WERI-Rb-1 (cell line): ENCODE data around the gene CEP76.

Experiments
- DNase-seq: peaks from one replicate; pipeline ENCODE4 v3.0.0-alpha.2; 2020
- H3K27ac ChIP-seq: fragments of 250-450 bp; sonication (Bioruptor Pico); 2 replicates; pipeline ENCODE4 v1.5.1; 2020; ENCODE audit warnings: mild to moderate bottlenecking, moderate library complexity
- H3K27me3 ChIP-seq: fragments of 250-450 bp; sonication (Bioruptor Pico); 2 replicates; pipeline ENCODE4 v1.5.1; 2021; ENCODE audit warnings: mild to moderate bottlenecking, low read depth, moderate library complexity; ENCODE audit not compliant: insufficient read depth, severe bottlenecking
- H3K36me3 ChIP-seq: fragments of 250-450 bp; sonication (Bioruptor Pico); 2 replicates; pipeline ENCODE4 v1.5.1; 2020; ENCODE audit warnings: mild to moderate bottlenecking, moderate library complexity
- H3K4me3 ChIP-seq: 2 replicates; pipeline ENCODE4 v1.5.1; 2011; ENCODE audit warnings: low read depth, mild to moderate bottlenecking, control low read depth, low read length
- H3K9me3 ChIP-seq: fragments of 250-450 bp; sonication (Bioruptor Pico); 2 replicates; pipeline ENCODE4 v1.5.1; 2021; ENCODE audit warnings: mild to moderate bottlenecking, moderate library complexity; ENCODE audit not compliant: severe bottlenecking
- TF ChIP-seq, protein P1 (sequence below): IDR thresholded peaks from 2 replicates; pipeline ENCODE4 v1.5.1; 2011; ENCODE audit warnings: low read depth, mild to moderate bottlenecking, control low read depth, inconsistent platforms, low read length

The CEP76 gene

DNA sequence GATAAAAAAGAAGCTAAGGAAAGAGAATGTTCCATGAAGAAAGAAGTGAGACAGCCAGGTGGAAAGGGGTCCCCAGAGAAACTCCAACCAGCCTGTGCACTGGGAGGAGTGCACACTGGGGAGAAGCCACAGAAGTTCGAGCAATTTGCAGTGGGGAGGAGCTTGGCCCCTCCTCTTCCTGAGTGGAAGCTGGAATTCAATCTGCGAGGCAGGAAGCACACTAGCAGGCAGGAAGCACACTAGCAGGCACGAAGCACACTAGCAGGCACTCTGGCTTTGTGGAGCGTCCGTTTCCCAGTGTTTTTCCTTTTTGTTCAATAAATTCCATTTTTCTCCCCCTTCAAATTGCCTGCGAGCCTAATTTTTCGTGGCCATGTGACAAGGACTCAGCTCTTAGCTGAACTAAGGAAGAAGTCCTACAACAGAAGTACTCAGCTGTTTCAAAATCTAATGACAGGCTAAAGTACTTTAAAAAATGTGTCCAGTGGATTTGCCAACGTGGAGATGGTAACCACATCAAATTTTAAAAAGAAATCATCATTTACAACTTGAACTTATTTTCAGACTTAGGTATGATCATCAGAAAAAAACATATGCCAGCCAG, 23.2 kb downstream of the CEP76 start:
- H3K36me3 ChIP-seq: peaks cover 62% of the 10 kb centered on the region
- DNase-seq: no peak
- H3K9me3 ChIP-seq: no peaks in the 10 kb centered on the region
- TF ChIP-seq, protein P1, sequence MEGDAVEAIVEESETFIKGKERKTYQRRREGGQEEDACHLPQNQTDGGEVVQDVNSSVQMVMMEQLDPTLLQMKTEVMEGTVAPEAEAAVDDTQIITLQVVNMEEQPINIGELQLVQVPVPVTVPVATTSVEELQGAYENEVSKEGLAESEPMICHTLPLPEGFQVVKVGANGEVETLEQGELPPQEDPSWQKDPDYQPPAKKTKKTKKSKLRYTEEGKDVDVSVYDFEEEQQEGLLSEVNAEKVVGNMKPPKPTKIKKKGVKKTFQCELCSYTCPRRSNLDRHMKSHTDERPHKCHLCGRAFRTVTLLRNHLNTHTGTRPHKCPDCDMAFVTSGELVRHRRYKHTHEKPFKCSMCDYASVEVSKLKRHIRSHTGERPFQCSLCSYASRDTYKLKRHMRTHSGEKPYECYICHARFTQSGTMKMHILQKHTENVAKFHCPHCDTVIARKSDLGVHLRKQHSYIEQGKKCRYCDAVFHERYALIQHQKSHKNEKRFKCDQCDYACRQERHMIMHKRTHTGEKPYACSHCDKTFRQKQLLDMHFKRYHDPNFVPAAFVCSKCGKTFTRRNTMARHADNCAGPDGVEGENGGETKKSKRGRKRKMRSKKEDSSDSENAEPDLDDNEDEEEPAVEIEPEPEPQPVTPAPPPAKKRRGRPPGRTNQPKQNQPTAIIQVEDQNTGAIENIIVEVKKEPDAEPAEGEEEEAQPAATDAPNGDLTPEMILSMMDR: no peak
- H3K4me3 ChIP-seq: no peak overlapping the region
- H3K27me3 ChIP-seq: no peaks in the 10 kb centered on the region
- no peak overlapping the region for H3K27ac ChIP-seq

DNA sequence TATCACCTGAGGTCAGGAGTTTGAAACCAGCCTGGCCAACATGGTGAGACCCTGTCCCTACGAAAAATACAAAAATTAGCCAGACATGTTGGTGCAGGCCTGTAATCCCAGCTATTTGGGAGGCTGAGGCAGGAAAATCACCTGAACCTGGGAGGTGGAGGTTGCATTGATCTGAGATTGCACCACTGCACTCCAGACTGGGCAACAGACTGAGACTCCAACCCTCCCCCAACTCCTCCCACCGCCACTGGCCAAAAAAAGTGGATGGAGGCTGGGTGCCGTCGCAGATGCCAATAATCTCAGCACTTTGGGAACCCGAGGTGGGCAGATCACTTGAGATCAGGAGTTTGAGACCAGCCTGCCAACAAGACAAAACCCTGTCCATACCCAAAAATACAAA, 34.5 kb downstream of the CEP76 start:
- TF ChIP-seq, protein P1: no peak
- Histone ChIP-seq H3K27ac (no peak overlapping the region), H3K9me3 (no peaks in the 10 kb centered on the region), H3K27me3 (no peaks in the 10 kb centered on the region), H3K4me3 (no peak overlapping the region), H3K36me3 (peaks cover 17% of the 10 kb centered on the region)
- DNase-seq: no peak

DNA sequence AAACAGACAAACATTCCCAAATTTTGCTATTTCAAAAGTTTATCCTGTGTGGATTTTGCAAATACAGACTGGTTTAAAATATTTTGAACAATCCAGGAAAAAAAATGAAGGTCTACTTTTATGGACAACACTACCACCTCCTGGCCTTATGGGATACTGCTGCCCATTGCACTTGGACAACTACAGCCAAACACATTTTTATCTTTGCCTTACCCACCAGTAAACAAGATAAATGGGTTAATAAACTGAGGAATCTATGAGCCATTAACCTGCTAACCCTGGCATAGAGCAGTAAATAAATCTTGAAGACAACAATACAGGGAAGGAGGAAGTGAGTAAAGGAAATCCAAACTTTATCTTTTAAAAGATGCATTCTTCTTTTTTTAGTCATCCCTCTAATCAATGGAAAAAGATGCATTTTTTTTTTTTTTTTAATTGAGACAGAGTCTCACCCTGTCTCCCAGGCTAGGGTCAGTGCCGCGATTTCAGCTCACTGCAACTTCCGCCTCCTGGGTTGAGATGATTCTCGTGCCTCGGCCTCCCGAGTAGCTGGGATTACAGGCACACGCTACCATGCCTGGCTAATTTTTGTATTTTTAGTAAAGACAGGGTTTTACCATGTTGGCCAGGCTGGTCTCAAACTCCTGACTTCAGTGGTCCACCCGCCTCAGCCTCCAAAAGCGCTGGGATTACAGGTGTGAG, 42.5 kb downstream of the CEP76 start:
- Histone ChIP-seq H3K36me3 (no peaks in the 10 kb centered on the region), H3K9me3 (no peaks in the 10 kb centered on the region), H3K27me3 (no peaks in the 10 kb centered on the region), H3K27ac (no peak overlapping the region), H3K4me3 (no peak overlapping the region)
- DNase-seq: peak; percentile 30
- TF ChIP-seq, protein P1: peak; percentile 72

DNA sequence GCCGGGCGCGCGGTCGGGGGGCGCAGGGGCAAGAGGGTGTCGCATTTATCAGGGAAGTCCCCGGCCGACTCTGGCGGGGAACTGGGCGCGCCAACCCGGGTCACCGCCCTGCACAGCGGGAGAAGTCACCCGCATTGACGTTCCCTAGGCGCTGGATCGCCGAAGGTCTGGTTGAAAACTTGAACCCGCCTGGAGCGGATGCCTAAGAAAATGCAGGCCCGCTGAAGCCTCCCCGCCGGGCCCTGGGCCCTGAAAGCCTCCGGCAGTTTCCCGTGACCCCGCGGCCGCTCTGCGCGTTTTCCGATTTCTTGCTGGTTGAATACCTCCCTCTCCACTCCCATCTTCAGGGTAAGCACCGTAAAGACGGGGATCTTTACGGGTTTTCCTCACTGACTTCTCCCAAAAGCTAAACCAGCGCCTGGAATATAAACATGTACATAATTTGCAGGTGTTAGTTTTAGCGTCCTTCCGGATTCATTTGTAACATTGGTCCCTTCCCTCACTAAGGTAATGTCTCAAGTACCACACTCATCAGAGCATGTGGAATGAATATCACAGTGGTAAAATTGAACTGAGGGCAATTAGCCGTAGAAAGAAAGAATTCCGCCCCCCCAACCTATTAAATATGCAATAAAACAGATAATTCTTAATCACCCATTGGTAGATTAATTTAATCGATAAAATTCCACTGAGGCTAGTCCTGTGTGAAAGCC, 43.9 kb downstream of the CEP76 start:
- no peaks in the 10 kb centered on the region for H3K36me3 ChIP-seq
- peak overlapping the region; percentile 73 for H3K27ac ChIP-seq
- H3K9me3 ChIP-seq: no peaks in the 10 kb centered on the region
- H3K4me3 ChIP-seq: peak overlapping the region; percentile 91
- no peaks in the 10 kb centered on the region for H3K27me3 ChIP-seq
- peak; percentile 53 for DNase-seq
- TF ChIP-seq, protein P1: no peak

DNA sequence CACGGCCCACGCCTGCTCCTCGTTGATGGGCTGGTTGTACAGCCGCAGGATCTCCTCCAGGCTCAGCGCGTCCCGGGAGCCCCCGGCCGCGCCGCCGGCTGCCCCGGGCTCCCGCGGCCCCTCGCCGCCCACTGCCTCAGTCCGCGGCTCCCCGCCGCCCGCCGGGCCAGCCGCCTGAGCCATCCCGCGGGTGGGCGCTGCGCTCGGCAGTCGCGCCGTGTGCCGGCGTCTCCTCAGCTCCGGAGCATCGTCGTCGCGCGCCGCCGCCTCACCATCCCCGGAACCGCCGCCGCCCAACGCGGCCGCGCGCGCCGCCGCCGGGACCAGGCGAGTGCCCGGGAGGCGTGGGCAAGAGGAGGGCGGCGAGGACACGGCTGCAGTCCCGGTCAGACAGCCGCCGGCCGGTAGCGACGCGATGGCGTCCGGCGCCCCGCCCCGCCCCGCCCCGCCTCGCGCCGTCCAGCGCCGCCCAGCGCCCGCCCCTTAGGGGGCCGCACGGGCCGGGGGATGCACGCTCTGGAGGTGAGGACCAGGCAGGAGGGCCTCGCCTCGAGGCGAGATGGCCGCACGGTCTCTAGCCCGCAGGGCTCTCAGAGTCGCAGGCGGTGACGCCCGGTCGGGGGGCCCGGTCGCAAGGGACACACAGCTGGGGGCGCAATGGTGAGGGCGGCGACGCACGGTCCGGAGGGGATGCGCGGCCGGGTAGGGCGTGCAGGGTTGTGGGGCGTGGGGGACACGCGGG, 44.7 kb downstream of the CEP76 start, which contains the start of gene SPIRE1:
Gene SPIRE1, minus strand, starts transcription at position 424 of the 742 bp plus-strand sequence. Its CDS starts 241 bp downstream, at position 183.
- DNase-seq: peak; percentile 78

More for the DNA sequence above, 44.7 kb downstream of the CEP76 start, which contains the start of gene SPIRE1:
- Histone ChIP-seq H3K36me3 (no peaks in the 10 kb centered on the region), H3K27me3 (no peaks in the 10 kb centered on the region), H3K27ac (peak within 1 kb of the TSS; percentile 86), H3K9me3 (no peaks in the 10 kb centered on the region), H3K4me3 (peak within 1 kb of the TSS; percentile 91)
- TF ChIP-seq, protein P1: no peak
